GM12878 (cell line): ENCODE measurements around the gene LRRC8B. TPM values are rescaled to one million over a fixed set of nuclear protein-coding genes. Genes with fewer than 3 reads are reported as not detected.

ENCODE experiments used
- ATAC-seq: fragments of 200-7000 bp; cut with Tn5 transposase; 3 replicates; pipeline ENCODE4 v1.9.1; 2020; ENCODE audit warnings: mild to moderate bottlenecking, moderate library complexity
- BruUV-seq: library from RNA; stranded (reverse); fragments of 400-500 nt; replicated peaks from 2 replicates; lab custom pipeline; 2021; lab: Mats Ljungman, UMichigan
- CTCF ChIA-PET: fragments of 300-600 bp; sonication (Branson Sonifier 250); formaldehyde crosslinking; extraction: SDS; loops from one replicate; lab custom pipeline; 2021; ENCODE audit warnings: inconsistent platforms; lab: Yijun Ruan, JAX
- POLR2A ChIA-PET: fragments of 350-600 bp; formaldehyde crosslinking; extraction: SDS; loops from one replicate; lab custom pipeline; 2021; ENCODE audit warnings: inconsistent platforms; lab: Charles Lee
- RAD21 ChIA-PET: fragments of 300-600 bp; sonication (Branson Sonifier 250); formaldehyde crosslinking; loops from one replicate; lab custom pipeline; 2023; ENCODE audit warnings: antibody characterized with exemption; ENCODE audit not compliant: unreplicated experiment; lab: Charles Lee
- SMC1A ChIA-PET: fragments of 300-600 bp; sonication (Branson Sonifier 250); formaldehyde crosslinking; loops from one replicate; lab custom pipeline; 2023; ENCODE audit not compliant: unreplicated experiment, uncharacterized antibody; lab: Charles Lee
- DNase-seq: peaks from one replicate; pipeline ENCODE4 v3.0.0-alpha.2; 2011; ENCODE audit warnings: low read depth, low spot score
- FAIRE-seq: peaks from 3 replicates; lab custom pipeline; 2011; peaks lifted over from hg19 to GRCh38; lab: Jason Lieb, UNC
- H2AFZ ChIP-seq: 2 replicates; pipeline ENCODE4 v1.6.0; 2011; ENCODE audit warnings: low read depth, low read length, control low read depth; ENCODE audit not compliant: control insufficient read depth
- H3K27ac ChIP-seq: 2 replicates; pipeline ENCODE4 v1.5.1; 2011; ENCODE audit warnings: control low read depth; ENCODE audit not compliant: control insufficient read depth, insufficient read depth
- H3K27me3 ChIP-seq, 2 experiments: replicated peaks in 1 of 2; 2 replicates each; pipeline versions ENCODE4 v1.6.0 to v1.6.1; 2011; ENCODE audit warnings: low read length in 1 of 2; ENCODE audit not compliant: control insufficient read depth in 2 of 2, insufficient read depth in 2 of 2
- H3K36me3 ChIP-seq, 2 experiments: 2 replicates each; pipeline ENCODE4 v1.5.1; 2011; ENCODE audit warnings: low read length in 1 of 2; ENCODE audit not compliant: control insufficient read depth in 2 of 2, insufficient read depth in 2 of 2
- H3K4me1 ChIP-seq: 2 replicates; pipeline ENCODE4 v1.6.1; 2011; ENCODE audit warnings: mild to moderate bottlenecking, low read length, moderate library complexity, mixed read lengths; ENCODE audit not compliant: control insufficient read depth, insufficient read depth
- H3K4me2 ChIP-seq: 2 replicates; pipeline ENCODE4 v1.6.0; 2011; ENCODE audit warnings: control low read depth; ENCODE audit not compliant: control insufficient read depth, insufficient read depth
- H3K4me3 ChIP-seq: fragments of 200-600 bp; sonication (generic); 2 replicates; pipeline ENCODE4 v1.5.1; 2016
- H3K79me2 ChIP-seq: 2 replicates; pipeline ENCODE4 v1.6.0; 2011; ENCODE audit warnings: low read length; ENCODE audit not compliant: control insufficient read depth, insufficient read depth
- H3K9ac ChIP-seq: 2 replicates; pipeline ENCODE4 v1.8.0; 2011; ENCODE audit warnings: low read length, control low read depth, mixed read lengths; ENCODE audit not compliant: control insufficient read depth, insufficient read depth
- H3K9me3 ChIP-seq: replicated peaks from 3 replicates; pipeline ENCODE4 v1.5.1; 2011; ENCODE audit warnings: mild to moderate bottlenecking, low read length; ENCODE audit not compliant: control insufficient read depth, insufficient read depth
- H4K20me1 ChIP-seq: 2 replicates; pipeline ENCODE4 v1.6.0; 2011; ENCODE audit not compliant: control insufficient read depth, insufficient read depth
- ATF7 ChIP-seq: fragments of 450-650 bp; IDR thresholded peaks from 2 replicates; pipeline ENCODE4 v1.6.1; 2016; ENCODE audit warnings: low read depth, mild to moderate bottlenecking
- CREM ChIP-seq: IDR thresholded peaks from 2 replicates; pipeline ENCODE4 v1.6.1; 2014; ENCODE audit warnings: antibody characterized with exemption, low read depth
- KDM1A ChIP-seq: fragments of 200-600 bp; sonication (generic); IDR thresholded peaks from 2 replicates; pipeline ENCODE4 v1.6.1; 2016; ENCODE audit warnings: borderline replicate concordance
- NBN ChIP-seq: fragments of 450-650 bp; IDR thresholded peaks from 2 replicates; pipeline ENCODE4 v1.6.1; 2016
- SREBF1 ChIP-seq: IDR thresholded peaks from 2 replicates; pipeline ENCODE4 v1.6.1; 2012; ENCODE audit warnings: mild to moderate bottlenecking, low read length
- SREBF2 ChIP-seq: IDR thresholded peaks from 2 replicates; pipeline ENCODE4 v1.6.1; 2012; ENCODE audit warnings: mild to moderate bottlenecking, low read length
- SUPT20H ChIP-seq: IDR thresholded peaks from 2 replicates; pipeline ENCODE4 v1.6.1; 2011; ENCODE audit warnings: low read depth, mild to moderate bottlenecking, low read length, moderate library complexity, borderline replicate concordance; ENCODE audit not compliant: control insufficient read depth
- YY1 ChIP-seq: IDR thresholded peaks from 2 replicates; pipeline ENCODE4 v1.6.1; 2011; ENCODE audit warnings: low read depth, mild to moderate bottlenecking, low read length
- ZNF687 ChIP-seq: fragments of 450-650 bp; IDR thresholded peaks from 2 replicates; pipeline ENCODE4 v1.6.1; 2017; ENCODE audit warnings: mild to moderate bottlenecking, moderate library complexity
- WGBS: methylation state at CpG from one replicate; pipeline ENCODE4 v1.1.6; 2016; ENCODE audit warnings: low lambda C conversion rate; ENCODE audit not compliant: insufficient replicate concordance, insufficient coverage; ENCODE audit errors: missing lambda C conversion rate; 5-methylcytosine and 5-hydroxymethylcytosine counted together
- in situ Hi-C: fragments of 300-500 bp; cut with MboI; formaldehyde crosslinking; loops from 9 replicates; pipeline ENCODE4 v1.14.3; 2018; ENCODE audit warnings: mixed read lengths
- intact Hi-C: fragments of 100-400 bp; cut with micrococcal nuclease; formaldehyde crosslinking; loops from one replicate; pipeline ENCODE4 v1.14.2; 2022; ENCODE audit not compliant: unreplicated experiment
- polyA plus RNA-seq, 11 experiments: library from polyadenylated mRNA; depleted of rRNA in 4 of 11; unstranded in 6 of 11; stranded (reverse) in 5 of 11; fragments of >200 nt; fragmentation: Nextera tagmentation in 4 of 11; fragmentation: Illumina TruSeq in 1 of 11; extraction: Ambion mirVana in 4 of 11; extraction: Trizol in 1 of 11; gene quantifications; 1 replicate in 1 of 11; 2 replicates in 10 of 11; pipeline versions ENCODE4 v1.2.1 to v1.2.3, GENCODE V29; 2011 to 2016; ENCODE audit warnings: inconsistent platforms in 2 of 11, missing spikeins in 2 of 11, low read depth in 1 of 11
- total RNA-seq, 4 experiments: library from RNA; depleted of rRNA in 3 of 4; stranded (reverse); fragments of >200 nt in 3 of 4; fragmentation: Illumina TruSeq in 1 of 4; extraction: Trizol in 1 of 4; gene quantifications; 2 replicates each; pipeline versions ENCODE4 v1.2.1 to v1.2.3, GENCODE V29; 2013 to 2021
- TF ChIP-seq, protein P1 (sequence below): IDR thresholded peaks from 2 replicates; pipeline ENCODE4 v1.6.1; 2012; ENCODE audit warnings: low read depth, low read length, improper control_type of control experiment
- TF ChIP-seq, protein P2 (sequence below): fragments of 150-350 bp; IDR thresholded peaks from 2 replicates; pipeline ENCODE4 v1.6.1; 2014; ENCODE audit warnings: mild to moderate bottlenecking, low read depth, low read length
- TF ChIP-seq, protein P3 (sequence below): fragments of 450-650 bp; conservative IDR thresholded peaks from 2 replicates; pipeline ENCODE4 v1.6.1; 2017; ENCODE audit warnings: mild to moderate bottlenecking, moderate library complexity

Gene LRRC8B
- total and polyA plus RNA-seq, 10 of the 15 experiments (the other 5 are each of a cell fraction or from before 2014, with no cell fraction given): 1.3 to 9.2 (median 5.4) TPM

DNA sequence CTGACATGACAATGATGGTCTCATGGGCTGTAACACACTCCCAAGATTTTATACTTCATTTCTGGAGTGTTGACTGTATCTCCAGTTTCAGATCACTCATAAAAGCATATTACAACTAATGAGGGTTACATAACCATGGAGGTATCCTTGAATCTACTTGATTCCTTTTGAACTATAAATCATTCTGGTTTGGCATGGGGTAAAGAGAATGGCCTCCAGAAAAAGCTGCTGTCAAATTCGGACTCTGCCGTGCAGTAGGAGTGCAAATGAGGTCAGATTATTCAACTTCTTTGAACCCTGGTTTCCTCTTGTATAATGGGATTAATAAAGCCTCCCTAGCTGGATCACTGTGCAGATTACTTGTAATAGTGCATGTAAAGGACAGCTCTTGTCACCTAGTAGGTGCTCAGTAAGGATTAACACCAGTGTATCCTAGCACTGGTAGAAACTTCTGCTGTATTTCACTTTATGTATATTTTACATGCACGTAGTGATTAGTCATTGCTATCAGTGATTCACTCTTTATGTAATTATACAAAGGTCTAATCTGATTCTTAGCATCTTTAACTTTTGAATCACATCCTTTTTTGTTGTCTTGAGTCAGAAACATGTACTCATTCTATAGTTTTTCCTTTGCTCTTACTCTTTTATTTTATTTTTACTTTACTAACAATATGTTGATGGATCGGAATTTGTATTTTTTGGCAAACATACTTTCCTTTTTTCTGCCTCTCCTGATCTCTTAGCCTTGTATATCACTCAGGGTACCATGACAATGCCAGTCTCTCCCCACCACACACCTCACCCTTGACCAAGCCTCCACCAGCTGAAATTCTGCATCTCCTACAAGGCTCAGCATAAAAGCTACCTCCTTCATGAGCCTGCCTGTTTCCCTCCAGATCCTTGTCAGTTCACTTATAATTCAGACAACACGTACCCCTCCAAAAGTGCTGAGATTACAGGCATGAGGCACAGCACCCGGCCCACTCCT, 111.5 kb downstream of the LRRC8B start:
- FAIRE-seq (peak; percentile 23), ATAC-seq (no peak), DNase-seq (no peak)
- H3K36me3 ChIP-seq: no peaks in the 10 kb centered on the region
- no peak overlapping the region for H2AFZ ChIP-seq
- no peak overlapping the region; the same call in 1 of the 2 replicates for H3K4me3 ChIP-seq
- H3K9me3 ChIP-seq: no peaks in the 10 kb centered on the region; the same call in 2 of the 3 replicates
- ChIA-PET CTCF (interaction anchor here (0.7 to 19.0 kb wide), 14 partner anchors 9 to 126 kb away, joined by 3 to 369 read pairs (median 4); no protein-coding TSS in a partner anchor), RAD21 (interaction anchor here (0.6 to 12.5 kb wide), 17 partner anchors 9 to 169 kb away, joined by 3 to 302 read pairs (median 10); no protein-coding TSS in a partner anchor), SMC1A (interaction anchor here (0.6 to 20.4 kb wide), 26 partner anchors 8 to 146 kb away, joined by 3 to 391 read pairs (median 5); partner anchors contain the start of gene LRRC8B), POLR2A (interaction anchor here (0.8 to 4.0 kb wide), 12 partner anchors 9 to 127 kb away, joined by 3 to 13 read pairs (median 4); no protein-coding TSS in a partner anchor)
- H3K79me2 ChIP-seq: peaks cover 49% of the 10 kb centered on the region
- H3K4me2 ChIP-seq: peak overlapping the region; percentile 15
- intact Hi-C loops: loop anchor here (10.0 kb wide), 1 partner anchor 359 kb away; the partner anchor contains the start of gene ZNF326
- in situ Hi-C loops: loop anchor here (25.0 kb wide), 1 partner anchor 351 kb away; the partner anchor contains the start of gene ZNF326
- H3K9ac ChIP-seq: no peak overlapping the region
- H3K27me3 ChIP-seq: no peaks in the 10 kb centered on the region
- peak overlapping the region; percentile 12; the same call in 1 of the 2 replicates for H3K27ac ChIP-seq
- peaks cover 3% of the 10 kb centered on the region; the same call in 1 of the 2 replicates for H3K4me1 ChIP-seq
- H4K20me1 ChIP-seq: no peaks in the 10 kb centered on the region
- BruUV-seq: no TSS peak
- 75% methylated on average over 6 of the region's 6 CpGs for WGBS
- TF ChIP-seq SREBF1 (no peak), YY1 (no peak), SUPT20H (no peak), ATF7 (no peak), CREM (no peak), NBN (no peak), SREBF2 (no peak), ZNF687 (no peak), KDM1A (no peak)
- TF ChIP-seq, protein P1, sequence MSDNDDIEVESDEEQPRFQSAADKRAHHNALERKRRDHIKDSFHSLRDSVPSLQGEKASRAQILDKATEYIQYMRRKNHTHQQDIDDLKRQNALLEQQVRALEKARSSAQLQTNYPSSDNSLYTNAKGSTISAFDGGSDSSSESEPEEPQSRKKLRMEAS: no peak
- TF ChIP-seq, protein P2, sequence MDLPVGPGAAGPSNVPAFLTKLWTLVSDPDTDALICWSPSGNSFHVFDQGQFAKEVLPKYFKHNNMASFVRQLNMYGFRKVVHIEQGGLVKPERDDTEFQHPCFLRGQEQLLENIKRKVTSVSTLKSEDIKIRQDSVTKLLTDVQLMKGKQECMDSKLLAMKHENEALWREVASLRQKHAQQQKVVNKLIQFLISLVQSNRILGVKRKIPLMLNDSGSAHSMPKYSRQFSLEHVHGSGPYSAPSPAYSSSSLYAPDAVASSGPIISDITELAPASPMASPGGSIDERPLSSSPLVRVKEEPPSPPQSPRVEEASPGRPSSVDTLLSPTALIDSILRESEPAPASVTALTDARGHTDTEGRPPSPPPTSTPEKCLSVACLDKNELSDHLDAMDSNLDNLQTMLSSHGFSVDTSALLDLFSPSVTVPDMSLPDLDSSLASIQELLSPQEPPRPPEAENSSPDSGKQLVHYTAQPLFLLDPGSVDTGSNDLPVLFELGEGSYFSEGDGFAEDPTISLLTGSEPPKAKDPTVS: no peak
- TF ChIP-seq, protein P3, sequence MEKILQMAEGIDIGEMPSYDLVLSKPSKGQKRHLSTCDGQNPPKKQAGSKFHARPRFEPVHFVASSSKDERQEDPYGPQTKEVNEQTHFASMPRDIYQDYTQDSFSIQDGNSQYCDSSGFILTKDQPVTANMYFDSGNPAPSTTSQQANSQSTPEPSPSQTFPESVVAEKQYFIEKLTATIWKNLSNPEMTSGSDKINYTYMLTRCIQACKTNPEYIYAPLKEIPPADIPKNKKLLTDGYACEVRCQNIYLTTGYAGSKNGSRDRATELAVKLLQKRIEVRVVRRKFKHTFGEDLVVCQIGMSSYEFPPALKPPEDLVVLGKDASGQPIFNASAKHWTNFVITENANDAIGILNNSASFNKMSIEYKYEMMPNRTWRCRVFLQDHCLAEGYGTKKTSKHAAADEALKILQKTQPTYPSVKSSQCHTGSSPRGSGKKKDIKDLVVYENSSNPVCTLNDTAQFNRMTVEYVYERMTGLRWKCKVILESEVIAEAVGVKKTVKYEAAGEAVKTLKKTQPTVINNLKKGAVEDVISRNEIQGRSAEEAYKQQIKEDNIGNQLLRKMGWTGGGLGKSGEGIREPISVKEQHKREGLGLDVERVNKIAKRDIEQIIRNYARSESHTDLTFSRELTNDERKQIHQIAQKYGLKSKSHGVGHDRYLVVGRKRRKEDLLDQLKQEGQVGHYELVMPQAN: no peak
